ENCODE data around the gene PRSS38. TPM values are rescaled to one million over a fixed set of nuclear protein-coding genes. Genes with fewer than 3 reads are reported as not detected.

Gene PRSS38
- polyA plus RNA-seq, 3 donors, result not detected

DNA sequence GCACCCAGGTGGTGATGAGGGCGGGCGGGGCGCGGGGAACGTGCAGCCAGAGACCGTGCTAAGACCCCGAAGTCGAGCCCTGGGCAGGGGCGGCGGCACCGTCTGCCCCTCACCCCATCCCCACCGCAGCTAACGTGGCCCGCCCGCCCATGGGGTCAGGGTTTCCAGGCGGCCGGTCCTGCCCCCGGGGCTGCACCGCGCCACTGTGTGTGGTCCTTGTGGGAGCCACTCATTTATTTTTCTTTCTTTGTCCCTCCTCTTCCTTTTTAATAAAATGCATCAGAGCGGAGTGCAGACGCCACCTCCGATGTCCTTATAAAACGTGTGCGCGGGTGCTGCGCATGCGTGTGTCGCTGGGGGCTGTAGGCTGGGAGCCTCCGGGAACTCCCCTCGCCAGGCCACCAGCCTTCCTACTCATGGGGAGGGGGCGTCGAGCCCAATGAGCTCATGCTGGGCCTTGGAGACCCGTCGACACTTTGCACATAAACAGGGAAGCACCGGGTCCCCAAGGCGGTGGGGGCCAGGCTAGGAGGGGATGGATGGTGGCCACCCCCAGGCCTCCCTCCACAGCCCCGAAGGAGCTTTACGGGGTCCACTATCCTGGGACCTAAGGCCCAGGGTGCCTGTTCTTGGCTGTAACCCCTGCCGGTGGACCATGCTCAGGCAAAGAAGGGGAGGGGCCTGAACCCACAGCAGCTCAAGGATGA lies 72.4 kb downstream of the PRSS38 start:
- H3K27ac Mint-ChIP-seq, result peak overlapping the region in 2 of 7 donors; percentile 37 to 42
- H3K27ac ChIP-seq (ENCODE audit: low read depth in 1 of 2, low read length in 2 of 2), result peak overlapping the region in 1 of 2 donors; percentile 64
- peak overlapping the region; percentile 55 to 81 (median 71) for H3K4me3 ChIP-seq (replicated peaks in 1 of 3; ENCODE audit: low read depth in 2 of 3, low read length in 3 of 3)
- H3K9me3 Mint-ChIP-seq, result peaks cover 0 to 1% (median 0%) of the 10 kb centered on the region in 7 donors
- intact Hi-C loops (cut with micrococcal nuclease), result no loop called here
- peaks cover 12% of the 10 kb centered on the region for H3K4me1 Mint-ChIP-seq
- peaks cover 0 to 4% of the 10 kb centered on the region in 2 donors for H3K27me3 ChIP-seq (ENCODE audit: control insufficient read depth in 2 of 2, insufficient read depth in 2 of 2, low read length in 2 of 2)
- H3K9me3 ChIP-seq (replicated peaks in 1 of 2; ENCODE audit: control insufficient read depth in 1 of 2, insufficient read depth in 1 of 2, low read length in 2 of 2), result no peaks in the 10 kb centered on the region
- H3K4me3 Mint-ChIP-seq, result peak overlapping the region; percentile 78 to 84
- peak overlapping the region; percentile 99 for H2AFZ ChIP-seq (ENCODE audit: insufficient read depth, low read depth, low read length, poor library complexity, severe bottlenecking)
- H3K36me3 Mint-ChIP-seq, result no peaks in the 10 kb centered on the region
- WGBS (ENCODE audit: insufficient coverage), result 39% methylated on average over 19 of the region's 40 CpGs
- peak overlapping the region; percentile 93 for H3K4me2 ChIP-seq (replicated peaks; ENCODE audit: extremely low read depth, low read length, poor library complexity, severe bottlenecking)
- H3K79me2 ChIP-seq (ENCODE audit: insufficient read depth, low read length), result no peaks in the 10 kb centered on the region
- peak overlapping the region; percentile 77 for H3K9ac ChIP-seq (ENCODE audit: insufficient read depth, low read length, poor library complexity, severe bottlenecking)
- H4K20me1 ChIP-seq (ENCODE audit: insufficient read depth, low read length), result no peaks in the 10 kb centered on the region
- TF ChIP-seq, protein P1, sequence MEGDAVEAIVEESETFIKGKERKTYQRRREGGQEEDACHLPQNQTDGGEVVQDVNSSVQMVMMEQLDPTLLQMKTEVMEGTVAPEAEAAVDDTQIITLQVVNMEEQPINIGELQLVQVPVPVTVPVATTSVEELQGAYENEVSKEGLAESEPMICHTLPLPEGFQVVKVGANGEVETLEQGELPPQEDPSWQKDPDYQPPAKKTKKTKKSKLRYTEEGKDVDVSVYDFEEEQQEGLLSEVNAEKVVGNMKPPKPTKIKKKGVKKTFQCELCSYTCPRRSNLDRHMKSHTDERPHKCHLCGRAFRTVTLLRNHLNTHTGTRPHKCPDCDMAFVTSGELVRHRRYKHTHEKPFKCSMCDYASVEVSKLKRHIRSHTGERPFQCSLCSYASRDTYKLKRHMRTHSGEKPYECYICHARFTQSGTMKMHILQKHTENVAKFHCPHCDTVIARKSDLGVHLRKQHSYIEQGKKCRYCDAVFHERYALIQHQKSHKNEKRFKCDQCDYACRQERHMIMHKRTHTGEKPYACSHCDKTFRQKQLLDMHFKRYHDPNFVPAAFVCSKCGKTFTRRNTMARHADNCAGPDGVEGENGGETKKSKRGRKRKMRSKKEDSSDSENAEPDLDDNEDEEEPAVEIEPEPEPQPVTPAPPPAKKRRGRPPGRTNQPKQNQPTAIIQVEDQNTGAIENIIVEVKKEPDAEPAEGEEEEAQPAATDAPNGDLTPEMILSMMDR (IDR thresholded peaks at IDR 0.05), result no peak
- DNase-seq, result peak in 1 of 3 donors; percentile 7
- H3K4me1 ChIP-seq (ENCODE audit: control insufficient read depth in 1 of 2, insufficient read depth in 2 of 2, low read length in 2 of 2), result peaks cover 5 to 23% of the 10 kb centered on the region in 2 donors
- peaks cover 2 to 3% (median 2%) of the 10 kb centered on the region in 3 donors for H3K27me3 Mint-ChIP-seq (ENCODE audit: low read depth in 3 of 3)
- no peaks in the 10 kb centered on the region for H3K36me3 ChIP-seq (replicated peaks in 1 of 2; ENCODE audit: control insufficient read depth in 1 of 2, insufficient read depth in 2 of 2, low read length in 2 of 2)

DNA sequence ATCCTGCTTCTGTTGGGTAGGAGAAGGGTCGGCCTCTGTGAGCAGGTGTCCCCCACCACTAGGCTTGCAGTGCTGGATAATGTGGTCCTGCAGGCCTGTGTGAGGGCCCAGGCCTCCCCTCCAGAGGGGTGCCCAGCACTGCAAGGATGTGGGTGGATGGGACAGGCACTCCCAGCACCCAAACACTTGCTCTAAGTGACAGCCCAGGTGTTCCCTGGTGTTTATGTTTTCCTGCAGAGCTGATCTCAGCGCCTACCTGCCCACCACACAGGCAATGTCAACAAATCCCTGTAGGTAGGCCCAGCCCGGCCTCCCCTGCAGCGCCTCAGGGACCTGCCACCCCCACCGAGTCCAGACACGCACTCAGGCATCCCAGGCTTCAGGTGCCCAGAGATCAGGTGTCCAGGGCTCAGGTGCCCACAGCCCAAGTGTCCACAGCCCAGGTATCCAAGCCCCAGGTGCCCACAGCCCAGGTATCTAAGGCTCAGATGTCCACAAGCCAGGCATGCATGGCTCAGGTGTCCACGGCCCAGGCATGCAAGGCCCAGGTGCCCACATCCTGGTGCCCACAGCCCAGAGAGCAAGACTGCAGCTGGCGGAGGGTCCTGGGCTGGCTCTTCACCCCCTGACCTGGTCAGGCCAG lies 73.0 kb downstream of the PRSS38 start:
- H3K4me2 ChIP-seq (replicated peaks; ENCODE audit: extremely low read depth, low read length, poor library complexity, severe bottlenecking), result peak overlapping the region; percentile 93
- no peak overlapping the region for H3K27ac ChIP-seq (ENCODE audit: low read depth in 1 of 2, low read length in 2 of 2)
- peaks cover 0 to 4% of the 10 kb centered on the region in 2 donors for H3K27me3 ChIP-seq (ENCODE audit: control insufficient read depth in 2 of 2, insufficient read depth in 2 of 2, low read length in 2 of 2)
- intact Hi-C loops (cut with micrococcal nuclease), result no loop called here
- TF ChIP-seq, protein P1 (IDR thresholded peaks at IDR 0.05), result no peak
- Mint-ChIP-seq H3K27ac (no peak overlapping the region), H3K9me3 (no peaks in the 10 kb centered on the region), H3K4me3 (no peak overlapping the region), H3K4me1 (peaks cover 12% of the 10 kb centered on the region), H3K36me3 (no peaks in the 10 kb centered on the region), H3K27me3 (ENCODE audit: low read depth in 3 of 3) (peaks cover 2 to 3% (median 2%) of the 10 kb centered on the region in 3 donors)
- 98% methylated on average over 8 of the region's 8 CpGs for WGBS (ENCODE audit: insufficient coverage)
- H3K36me3 ChIP-seq (replicated peaks in 1 of 2; ENCODE audit: control insufficient read depth in 1 of 2, insufficient read depth in 2 of 2, low read length in 2 of 2), result no peaks in the 10 kb centered on the region
- DNase-seq, result no peak
- peaks cover 5 to 23% of the 10 kb centered on the region in 2 donors for H3K4me1 ChIP-seq (ENCODE audit: control insufficient read depth in 1 of 2, insufficient read depth in 2 of 2, low read length in 2 of 2)
- peak overlapping the region; percentile 99 for H2AFZ ChIP-seq (ENCODE audit: insufficient read depth, low read depth, low read length, poor library complexity, severe bottlenecking)
- H3K9ac ChIP-seq (ENCODE audit: insufficient read depth, low read length, poor library complexity, severe bottlenecking), result no peak overlapping the region
- H3K79me2 ChIP-seq (ENCODE audit: insufficient read depth, low read length), result no peaks in the 10 kb centered on the region
- H3K9me3 ChIP-seq (replicated peaks in 1 of 2; ENCODE audit: control insufficient read depth in 1 of 2, insufficient read depth in 1 of 2, low read length in 2 of 2), result no peaks in the 10 kb centered on the region
- H4K20me1 ChIP-seq (ENCODE audit: insufficient read depth, low read length), result no peaks in the 10 kb centered on the region
- peak overlapping the region in 1 of 3 experiments; percentile 81 for H3K4me3 ChIP-seq (replicated peaks in 1 of 3; ENCODE audit: low read depth in 2 of 3, low read length in 3 of 3)

Measured in CD14-positive monocyte (primary cell).